Measurements from ENCODE around the gene PRKAB2.

PRKAB2 gene

GRCh38 chr1:147109041-147109440, 63.2 kb downstream of the PRKAB2 start:
- DNase-seq = no peak

DNA sequence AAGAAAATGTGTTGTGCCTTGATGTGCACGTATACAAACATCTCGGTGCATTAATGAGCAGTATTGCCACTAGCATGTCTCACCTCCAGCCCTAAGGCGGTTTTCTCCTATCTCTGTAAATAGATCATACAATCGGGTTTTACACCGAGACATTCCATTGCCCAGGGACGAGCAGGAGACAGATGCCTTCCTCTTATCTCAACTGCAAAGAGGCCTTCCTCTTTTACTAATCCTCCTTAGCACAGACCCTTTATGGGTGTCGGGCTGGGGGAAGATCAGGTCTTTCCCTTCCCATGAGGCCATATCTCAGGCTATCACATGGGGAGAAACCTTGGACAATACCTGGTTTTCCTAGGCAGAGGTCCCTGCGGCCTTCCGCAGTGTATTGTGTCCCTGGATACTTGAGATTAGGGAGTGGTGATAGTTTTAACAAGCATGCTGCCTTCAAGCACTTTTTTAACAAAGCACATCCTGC, 65.8 kb downstream of the PRKAB2 start:
- peak; percentile 25 for DNase-seq

DNA sequence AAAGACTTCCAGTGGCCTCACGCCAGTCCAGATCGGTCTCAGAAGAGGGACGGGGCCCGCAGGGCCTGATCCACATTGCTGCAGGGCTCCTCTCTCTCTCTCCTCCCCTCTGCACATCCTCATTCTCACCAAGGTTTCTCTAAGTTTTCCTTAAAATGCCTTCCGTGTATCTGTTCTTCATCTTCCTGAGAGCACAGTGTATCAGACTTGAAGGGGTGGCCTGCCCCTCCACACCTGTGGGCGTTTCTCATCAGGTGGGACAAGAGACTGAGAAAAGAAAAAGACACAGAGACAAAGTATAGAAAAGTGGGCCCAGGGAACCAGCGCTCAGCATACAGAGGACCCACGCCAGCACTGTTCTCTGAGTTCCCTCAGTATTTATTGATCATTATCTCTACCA, 66.4 kb downstream of the PRKAB2 start:
- DNase-seq = no peak
